Measurements from ENCODE around the gene LPGAT1.
"Not testable (repeated sequence)": the region's sequence is repeated elsewhere in the genome, so short reads cannot be mapped to it uniquely, and the experiment has no call there.

LPGAT1 gene

GRCh38 chr1:211830328-211831142, at the start of gene LPGAT1:
LPGAT1 (minus strand) TSS chr1:211830763; CDS start chr1:211829296, 1,467 bp downstream.
- peak; percentile 75 for DNase-seq

- DNase-seq, result no peak
Observed at GRCh38 chr1:211879475-211879874, 48.9 kb upstream of the LPGAT1 start.

DNA sequence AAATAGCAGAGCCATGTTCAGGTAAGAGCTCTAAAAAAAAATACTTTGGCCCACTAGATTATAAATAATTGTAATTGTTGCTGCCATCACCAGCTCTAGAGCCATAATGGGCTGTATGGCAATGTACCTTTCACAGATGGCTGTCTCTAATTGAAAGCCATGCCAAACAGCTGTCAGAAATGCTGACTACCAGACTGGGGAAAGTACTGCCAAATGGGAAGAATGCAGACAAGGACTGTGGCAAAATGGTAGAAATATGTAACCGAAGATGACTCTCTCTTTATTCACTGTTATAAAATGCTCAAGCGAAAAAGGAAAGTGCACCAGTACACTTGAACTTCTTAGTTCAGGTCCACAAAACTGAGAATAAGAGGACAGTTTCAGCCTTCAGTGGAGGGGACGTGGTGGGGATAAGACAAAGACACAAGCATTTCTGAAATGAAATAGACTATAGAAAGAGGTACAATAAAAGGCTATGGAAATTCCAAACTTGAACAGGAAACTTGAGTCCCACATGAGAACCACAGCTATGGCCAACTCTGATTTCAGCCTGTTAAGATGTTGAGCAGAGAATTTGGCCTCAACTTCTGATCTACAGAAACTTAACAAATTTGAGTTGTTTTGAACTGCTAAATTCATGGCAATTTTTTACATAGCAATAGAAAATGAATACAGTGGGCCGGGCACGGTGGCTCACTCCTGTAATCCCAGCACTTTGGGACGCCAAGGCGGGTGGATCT, 46.5 kb upstream of the LPGAT1 start:
- DNase-seq, result no peak

- no peak for DNase-seq
Observed at GRCh38 chr1:211875541-211875940, 45.0 kb upstream of the LPGAT1 start.

GRCh38 chr1:211874521-211875347, 44.2 kb upstream of the LPGAT1 start:
- no peak for DNase-seq

DNA sequence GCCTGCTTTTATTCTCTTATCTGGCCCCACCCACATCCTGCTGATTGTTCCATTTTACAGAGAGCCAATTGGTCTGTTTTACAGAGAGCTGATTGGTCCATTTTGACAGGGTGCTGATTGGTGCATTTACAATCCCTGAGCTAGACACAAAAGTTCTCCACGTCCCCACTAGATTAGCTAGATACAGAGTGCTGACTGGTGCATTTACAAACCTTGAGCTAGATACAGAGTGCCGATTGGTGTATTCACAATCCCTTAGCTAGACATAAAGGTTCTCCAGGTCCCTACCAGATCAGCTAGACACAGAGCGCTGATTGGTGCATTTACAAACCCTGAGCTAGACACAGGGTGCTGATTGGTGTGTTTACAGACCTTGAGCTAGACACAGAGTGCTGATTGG, 43.2 kb upstream of the LPGAT1 start:
- DNase-seq, result not testable (repeated sequence)

DNA sequence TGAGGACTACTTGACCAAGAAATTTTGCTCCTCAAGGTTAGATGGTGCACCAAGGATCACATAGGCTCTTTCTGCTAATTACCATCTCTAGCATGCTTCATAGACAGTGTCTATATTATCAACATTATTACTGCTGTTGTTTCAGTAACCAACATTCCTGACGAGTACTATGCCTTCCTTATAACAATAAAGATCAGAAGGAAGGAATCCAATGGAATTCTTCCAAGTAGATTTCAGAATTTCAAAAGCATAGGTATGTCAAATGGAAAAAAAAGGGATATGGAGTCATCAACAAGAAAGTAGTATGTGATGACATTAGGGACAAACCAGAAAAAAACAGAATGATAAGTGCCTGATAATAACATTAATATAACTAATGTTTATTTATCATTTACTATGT, 39.6 kb upstream of the LPGAT1 start:
- DNase-seq, result no peak

DNA sequence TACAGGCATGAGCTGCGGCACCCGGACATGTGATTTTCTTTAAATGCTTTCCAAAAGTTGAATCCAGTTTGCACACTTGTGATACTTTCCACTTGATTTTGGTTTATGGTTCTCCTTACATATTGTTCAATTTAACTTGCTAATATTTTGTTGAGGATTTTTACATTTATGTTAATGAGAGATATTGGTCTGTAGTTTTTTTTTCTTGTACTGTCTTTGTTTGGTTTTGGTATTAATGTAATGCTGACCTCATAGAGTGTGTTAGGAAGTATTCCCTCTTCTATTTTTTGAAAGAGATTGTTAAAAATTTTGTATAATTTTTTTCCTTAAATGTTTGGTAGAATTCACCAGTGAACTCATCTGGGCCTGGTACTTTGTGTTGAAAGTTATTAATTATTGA, 34.6 kb upstream of the LPGAT1 start:
- DNase-seq, result no peak

- DNase-seq, result no peak
Observed at GRCh38 chr1:211859405-211859804, 28.8 kb upstream of the LPGAT1 start.

DNA sequence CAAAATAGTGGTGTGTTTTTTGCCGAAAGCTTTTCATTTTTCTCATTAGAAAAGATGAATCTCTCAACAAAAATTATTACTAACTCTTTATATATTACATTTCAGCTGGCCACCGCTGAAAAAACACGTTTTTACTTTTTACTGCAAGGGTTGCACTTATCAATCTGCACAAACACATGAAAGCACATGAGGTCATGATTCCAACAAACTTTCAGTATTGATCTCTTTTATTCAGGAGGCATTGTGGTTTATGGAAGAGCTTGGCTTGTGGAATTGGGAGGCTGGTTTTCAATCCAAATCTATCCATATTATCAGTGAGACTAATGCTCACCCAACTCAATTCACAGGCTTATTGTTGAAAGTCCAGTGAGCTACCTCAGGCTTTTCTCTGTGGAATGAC, 20.6 kb upstream of the LPGAT1 start:
- DNase-seq, result no peak

GRCh38 chr1:211843507-211844298, 13.1 kb upstream of the LPGAT1 start:
- DNase-seq, result no peak

- no peak for DNase-seq
Observed at GRCh38 chr1:211843018-211843417, 12.5 kb upstream of the LPGAT1 start.

- no peak for DNase-seq
Observed at GRCh38 chr1:211842518-211842917, 12.0 kb upstream of the LPGAT1 start.

DNA sequence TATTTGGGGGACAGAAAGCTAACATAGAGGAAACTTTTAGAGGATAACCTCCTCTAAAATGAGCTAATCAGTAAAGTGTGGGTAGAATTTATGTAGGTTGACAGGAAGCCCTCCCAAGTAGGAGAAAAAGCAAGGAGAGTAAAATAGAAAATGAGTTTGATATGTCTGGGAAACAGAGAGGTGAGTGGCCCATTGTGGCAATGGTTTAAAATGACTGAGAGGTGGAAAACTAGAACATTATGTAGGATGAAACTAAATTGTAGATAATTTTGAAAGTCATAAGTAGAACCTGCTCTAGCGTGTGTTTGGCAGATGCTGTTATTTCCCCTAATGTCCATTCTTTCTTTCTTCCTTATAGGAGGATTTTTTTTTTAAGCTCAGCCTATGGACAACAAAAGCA, 8.5 kb upstream of the LPGAT1 start:
- DNase-seq, result no peak

GRCh38 chr1:211833174-211833820, 2.7 kb upstream of the LPGAT1 start:
- DNase-seq, result no peak

- DNase-seq, result no peak
Observed at GRCh38 chr1:211832661-211833060, 2.1 kb upstream of the LPGAT1 start.

DNA sequence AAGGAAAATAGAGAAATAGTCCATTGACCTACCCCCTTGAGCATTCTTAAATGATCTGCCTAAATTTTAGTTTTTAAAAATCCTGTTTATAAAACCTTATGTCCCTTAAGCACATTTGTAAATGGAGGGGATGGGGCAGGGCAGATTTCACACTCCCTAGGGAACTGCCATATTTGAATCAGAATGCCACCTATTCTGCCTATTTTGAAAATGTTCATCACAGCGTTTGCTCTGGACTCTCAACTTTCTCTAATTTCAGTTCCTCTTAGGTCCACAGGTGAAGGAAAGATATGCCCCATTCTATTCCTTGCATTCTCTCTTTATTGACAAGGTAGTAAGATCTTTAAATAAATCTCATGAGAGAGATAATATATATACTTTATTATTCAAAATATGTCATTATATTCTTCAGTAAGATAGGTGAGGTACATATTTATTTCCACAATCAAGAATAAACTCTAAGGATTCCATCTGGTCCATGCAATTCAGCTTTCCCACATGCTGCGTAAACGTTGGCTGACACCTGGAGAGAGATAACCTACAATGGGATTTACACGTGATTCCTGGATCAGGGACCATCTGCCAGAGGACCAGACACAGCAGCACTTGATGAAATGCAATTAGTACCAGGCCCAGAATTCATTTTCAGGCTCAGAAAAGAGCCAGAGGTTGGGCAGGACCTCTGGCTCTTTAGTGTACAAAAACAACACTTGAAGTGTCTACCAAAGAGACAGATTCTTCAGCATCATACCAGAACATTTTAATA, 1.2 kb upstream of the LPGAT1 start:
- DNase-seq, result no peak

- DNase-seq, result peak; percentile 11
Observed at GRCh38 chr1:211830055-211830327, 572 bp downstream of the LPGAT1 start.

- no peak for DNase-seq
Observed at GRCh38 chr1:211829343-211830054, 1.1 kb downstream of the LPGAT1 start.

DNA sequence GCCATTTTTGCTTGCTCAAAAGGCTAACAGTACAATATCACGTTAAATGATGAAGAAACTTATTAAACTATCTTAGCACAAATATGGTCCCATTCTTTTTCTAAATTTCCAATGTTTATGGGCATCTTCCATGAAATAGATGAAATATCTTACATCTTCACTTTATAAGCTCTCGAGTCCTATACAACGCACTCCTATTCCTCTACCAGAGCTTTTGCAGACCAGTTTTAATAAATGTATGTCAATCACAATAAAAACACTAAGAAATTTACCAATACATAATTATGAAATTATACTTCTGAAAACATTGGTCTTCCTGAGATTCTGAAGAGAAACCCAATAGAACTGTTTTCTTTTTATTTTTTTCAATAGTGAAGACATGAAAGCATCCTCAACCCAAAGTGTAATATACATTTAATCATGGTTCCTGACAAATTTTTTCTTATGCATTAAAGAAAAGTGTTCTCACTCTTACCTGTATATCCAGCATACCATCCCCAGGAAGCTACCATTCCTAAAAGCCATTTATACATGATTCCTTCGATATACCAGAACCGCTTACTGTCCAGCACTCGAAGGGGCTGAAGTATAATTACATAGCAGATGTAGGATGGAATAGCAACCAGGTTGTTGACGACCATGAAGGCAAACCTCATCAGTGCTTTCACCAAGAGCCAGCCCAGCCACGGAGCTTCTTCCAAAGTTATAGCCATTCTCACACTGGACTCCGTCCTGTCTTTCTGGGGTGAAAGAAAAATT, 1.8 kb downstream of the LPGAT1 start:
- no peak for DNase-seq

Measured in stimulated activated CD4-positive, alpha-beta T cell treated with anti-CD3 and anti-CD28 coated beads, Interleukin-4, amount 100 ng/mL, for 1 hour (primary cell).